Breast epithelium (tissue), 3 donors: ENCODE measurements around the gene FAM236C. TPM values are rescaled to one million over a fixed set of nuclear protein-coding genes. Genes with fewer than 3 reads are reported as not detected.

ENCODE experiments used
- total RNA-seq, 3 donors: library from RNA; depleted of rRNA; stranded (reverse); fragments of >200 nt; gene quantifications; one replicate each; pipeline ENCODE4 v1.1.0, GENCODE V29; 2016

The FAM236C gene
- total RNA-seq, 3 donors from 2014 or later = not detected

Other genes starting within 250 kb of the FAM236C start
- gene PHKA1, start 198.3 kb upstream of the FAM236C start, total RNA-seq = 10 to 100 TPM in 1 of 3 donors, 1 to 10 TPM in 2; 4.5 to 11.9 (median 9.8) TPM
- 1 to 10 TPM in 1 of 3 donors, not detected in 2; 2.0 TPM for gene DMRTC1B, start 135.7 kb upstream of the FAM236C start, total RNA-seq
- gene FAM236B, start 130.0 kb upstream of the FAM236C start, total RNA-seq = not detected
- gene FAM236D, start 104.4 kb upstream of the FAM236C start, total RNA-seq = not detected
- gene FAM236A, start 25.6 kb downstream of the FAM236C start, total RNA-seq = not detected
- gene DMRTC1, start 31.2 kb downstream of the FAM236C start, total RNA-seq = not detected
- gene PABPC1L2B, start 90.3 kb downstream of the FAM236C start, total RNA-seq = not detected
- not detected for gene PABPC1L2A, start 166.9 kb downstream of the FAM236C start, total RNA-seq